ENCODE measurements around the gene PPDPF. TPM values are rescaled to one million over a fixed set of nuclear protein-coding genes. Genes with fewer than 3 reads are reported as not detected.

The PPDPF gene
- total RNA-seq, 4 donors from 2014 or later = 35.8 to 200 (median 88.6) TPM

GRCh38 chr20:63487781-63488241 is 32.8 kb upstream of the PPDPF start:
- H3K36me3 ChIP-seq = no peaks in the 10 kb centered on the region
- no peaks in the 10 kb centered on the region for H3K9me3 ChIP-seq
- DNase-seq = no peak
- no peak overlapping the region for H3K4me3 ChIP-seq
- no peak overlapping the region for H3K27ac ChIP-seq
- intact Hi-C loops (cut with DNase I; ENCODE audit: low total_unique reads) = no loop called here
- peaks cover 0 to 14% of the 10 kb centered on the region in 2 donors for H3K27me3 ChIP-seq
- peaks cover 0 to 3% of the 10 kb centered on the region in 2 donors for H3K4me1 ChIP-seq
- TF ChIP-seq POLR2A (IDR thresholded peaks at IDR 0.05) = no peak
- TF ChIP-seq, protein P1, sequence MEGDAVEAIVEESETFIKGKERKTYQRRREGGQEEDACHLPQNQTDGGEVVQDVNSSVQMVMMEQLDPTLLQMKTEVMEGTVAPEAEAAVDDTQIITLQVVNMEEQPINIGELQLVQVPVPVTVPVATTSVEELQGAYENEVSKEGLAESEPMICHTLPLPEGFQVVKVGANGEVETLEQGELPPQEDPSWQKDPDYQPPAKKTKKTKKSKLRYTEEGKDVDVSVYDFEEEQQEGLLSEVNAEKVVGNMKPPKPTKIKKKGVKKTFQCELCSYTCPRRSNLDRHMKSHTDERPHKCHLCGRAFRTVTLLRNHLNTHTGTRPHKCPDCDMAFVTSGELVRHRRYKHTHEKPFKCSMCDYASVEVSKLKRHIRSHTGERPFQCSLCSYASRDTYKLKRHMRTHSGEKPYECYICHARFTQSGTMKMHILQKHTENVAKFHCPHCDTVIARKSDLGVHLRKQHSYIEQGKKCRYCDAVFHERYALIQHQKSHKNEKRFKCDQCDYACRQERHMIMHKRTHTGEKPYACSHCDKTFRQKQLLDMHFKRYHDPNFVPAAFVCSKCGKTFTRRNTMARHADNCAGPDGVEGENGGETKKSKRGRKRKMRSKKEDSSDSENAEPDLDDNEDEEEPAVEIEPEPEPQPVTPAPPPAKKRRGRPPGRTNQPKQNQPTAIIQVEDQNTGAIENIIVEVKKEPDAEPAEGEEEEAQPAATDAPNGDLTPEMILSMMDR (IDR thresholded peaks at IDR 0.05) = no peak

- Histone ChIP-seq H3K4me3 (no peak overlapping the region), H3K27ac (no peak overlapping the region), H3K4me1 (peaks cover 0 to 3% of the 10 kb centered on the region in 2 donors), H3K9me3 (no peaks in the 10 kb centered on the region), H3K36me3 (no peaks in the 10 kb centered on the region), H3K27me3 (peaks cover 0 to 14% of the 10 kb centered on the region in 2 donors)
- intact Hi-C loops (cut with DNase I; ENCODE audit: low total_unique reads) = no loop called here
- no peak for DNase-seq
- TF ChIP-seq, protein P1 (IDR thresholded peaks at IDR 0.05) = no peak
- no peak for TF ChIP-seq POLR2A (IDR thresholded peaks at IDR 0.05)
Measured at GRCh38 chr20:63488315-63489251, 32.0 kb upstream of the PPDPF start.

GRCh38 chr20:63490416-63490815 is 30.1 kb upstream of the PPDPF start:
- no peak for TF ChIP-seq POLR2A (IDR thresholded peaks at IDR 0.05)
- TF ChIP-seq, protein P1 (IDR thresholded peaks at IDR 0.05) = no peak
- Histone ChIP-seq H3K27me3 (peaks cover 0 to 12% of the 10 kb centered on the region in 2 donors), H3K4me1 (peaks cover 0 to 3% of the 10 kb centered on the region in 2 donors), H3K9me3 (no peaks in the 10 kb centered on the region), H3K4me3 (no peak overlapping the region), H3K27ac (no peak overlapping the region), H3K36me3 (no peaks in the 10 kb centered on the region)
- DNase-seq = no peak
- intact Hi-C loops (cut with DNase I; ENCODE audit: low total_unique reads) = no loop called here

DNA sequence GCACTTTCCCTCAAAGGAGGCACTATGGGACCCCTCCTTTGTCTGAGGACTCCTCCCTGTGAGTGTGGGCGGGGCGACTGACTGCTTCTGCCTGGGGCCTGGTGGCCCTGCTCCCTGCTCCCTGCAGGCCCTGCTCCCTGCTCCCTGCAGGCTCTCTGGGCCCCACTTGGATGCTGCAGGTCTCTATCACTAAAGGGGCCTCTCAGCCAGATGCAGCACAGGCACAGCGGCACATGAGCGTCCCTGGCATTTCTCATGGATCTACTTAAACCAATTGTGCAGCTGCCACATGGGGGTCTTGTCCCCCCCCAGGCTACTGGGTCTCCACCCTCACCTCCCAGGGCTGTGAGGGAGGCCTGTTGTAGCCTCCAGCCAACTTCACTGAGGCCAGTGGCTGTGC is 29.5 kb upstream of the PPDPF start:
- Histone ChIP-seq H3K4me3 (no peak overlapping the region), H3K36me3 (no peaks in the 10 kb centered on the region), H3K9me3 (no peaks in the 10 kb centered on the region), H3K27me3 (peaks cover 0 to 12% of the 10 kb centered on the region in 2 donors), H3K4me1 (peaks cover 0 to 3% of the 10 kb centered on the region in 2 donors), H3K27ac (no peak overlapping the region)
- TF ChIP-seq, protein P1 (IDR thresholded peaks at IDR 0.05) = no peak
- no peak for TF ChIP-seq POLR2A (IDR thresholded peaks at IDR 0.05)
- no peak for DNase-seq
- intact Hi-C loops (cut with DNase I; ENCODE audit: low total_unique reads) = no loop called here

GRCh38 chr20:63491635-63492230 is 28.8 kb upstream of the PPDPF start:
- no peak for DNase-seq
- Histone ChIP-seq H3K4me3 (no peak overlapping the region), H3K9me3 (no peaks in the 10 kb centered on the region), H3K4me1 (peaks cover 0 to 3% of the 10 kb centered on the region in 2 donors), H3K36me3 (no peaks in the 10 kb centered on the region), H3K27ac (no peak overlapping the region), H3K27me3 (peaks cover 0 to 12% of the 10 kb centered on the region in 2 donors)
- no peak for TF ChIP-seq POLR2A (IDR thresholded peaks at IDR 0.05)
- TF ChIP-seq, protein P1 (IDR thresholded peaks at IDR 0.05) = no peak
- intact Hi-C loops (cut with DNase I; ENCODE audit: low total_unique reads) = no loop called here

Measured in uterus (tissue), 4 donors.